GM18526 (cell line): ENCODE results near the gene KCNG4.

ENCODE experiments used
- POLR2A ChIP-seq: IDR thresholded peaks from 3 replicates; pipeline ENCODE4 v1.6.1; 2011; ENCODE audit not compliant: insufficient read length; ENCODE audit errors: extremely low read depth

KCNG4 gene

DNA sequence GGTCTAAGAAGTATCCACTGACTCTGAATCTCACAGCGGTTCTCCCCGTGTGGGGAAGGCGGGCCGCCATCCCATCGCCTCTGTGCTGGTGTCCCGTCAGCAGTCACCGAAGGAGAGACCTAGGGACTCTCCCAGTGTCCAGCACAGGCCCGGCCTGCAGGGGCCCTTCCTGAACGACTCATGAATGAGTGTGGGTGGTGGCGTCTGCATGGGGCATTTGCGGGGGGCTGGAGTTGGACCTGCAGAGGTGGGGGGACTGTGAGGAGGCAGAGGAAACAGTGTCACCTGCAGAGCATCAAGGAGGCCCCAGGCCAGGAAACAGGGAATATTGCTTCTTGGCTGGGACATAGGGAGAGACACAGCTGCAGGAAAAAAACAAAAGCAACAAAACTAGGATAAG lies 10.3 kb downstream of the KCNG4 start:
- no peak for TF ChIP-seq POLR2A

GRCh38 chr16:84228256-84228838 lies 11.5 kb downstream of the KCNG4 start:
- no peak for TF ChIP-seq POLR2A

GRCh38 chr16:84227548-84227947 lies 12.3 kb downstream of the KCNG4 start:
- TF ChIP-seq POLR2A = no peak

DNA sequence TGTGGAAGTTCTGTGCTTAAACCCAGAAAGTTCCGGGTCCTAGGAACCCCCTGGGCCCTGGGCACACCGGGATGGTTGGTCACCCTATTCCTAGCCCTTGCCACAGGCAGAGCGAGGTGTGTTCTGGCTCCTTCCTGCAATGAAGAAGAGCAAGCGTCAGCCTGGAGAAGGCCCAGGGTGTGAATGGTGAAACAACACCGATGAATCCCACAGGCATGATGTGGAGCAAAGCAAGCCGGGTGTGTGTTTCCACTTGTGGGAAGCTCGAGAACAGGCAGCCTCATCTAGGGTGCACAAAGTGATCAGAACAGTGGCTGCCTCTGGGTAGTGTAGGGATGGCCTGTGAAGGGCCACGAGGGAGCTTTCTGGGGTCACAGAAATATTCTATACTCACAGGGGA lies 13.8 kb downstream of the KCNG4 start:
- no peak for TF ChIP-seq POLR2A

DNA sequence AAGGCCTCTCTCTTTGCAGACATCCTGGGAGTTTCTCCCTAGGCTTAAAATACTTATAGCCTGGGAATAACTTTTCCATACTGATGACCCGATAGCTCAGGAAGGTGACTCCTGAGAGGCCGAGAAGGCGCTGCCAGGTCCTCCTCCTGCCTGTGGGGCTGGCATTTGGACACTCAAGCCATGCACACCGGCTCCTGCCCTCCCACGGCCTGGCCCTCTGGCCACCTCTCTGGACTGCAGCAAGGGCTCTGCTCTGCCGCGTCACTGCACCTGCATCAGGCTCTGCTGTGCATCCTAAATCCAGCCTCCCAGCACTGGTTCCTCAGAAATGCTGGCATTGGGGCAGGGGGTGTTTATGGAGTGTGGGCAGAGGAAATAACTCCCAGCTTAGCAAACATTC lies 14.2 kb downstream of the KCNG4 start:
- no peak for TF ChIP-seq POLR2A

GRCh38 chr16:84225126-84225525 lies 14.7 kb downstream of the KCNG4 start:
- no peak for TF ChIP-seq POLR2A

GRCh38 chr16:84224554-84224953 lies 15.3 kb downstream of the KCNG4 start:
- TF ChIP-seq POLR2A = no peak

DNA sequence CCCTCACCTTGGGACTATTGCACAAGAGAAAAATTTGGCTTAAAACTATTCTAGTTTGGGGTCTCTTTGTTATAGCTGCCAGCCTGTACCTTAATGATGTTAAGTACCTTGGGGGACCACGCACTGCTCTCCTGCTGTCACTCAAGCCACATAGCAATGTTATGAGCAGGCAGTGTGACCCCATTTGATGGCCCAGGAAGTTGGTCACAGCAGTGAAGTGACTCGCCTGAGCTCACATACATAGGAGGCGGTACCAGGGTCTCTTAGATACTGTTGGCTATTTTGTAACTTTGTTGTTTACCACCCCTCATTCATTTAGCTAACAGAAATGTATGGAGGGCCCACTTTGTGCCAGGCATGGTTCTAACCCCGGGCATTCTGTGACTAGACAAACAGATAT lies 16.4 kb downstream of the KCNG4 start:
- TF ChIP-seq POLR2A = no peak

DNA sequence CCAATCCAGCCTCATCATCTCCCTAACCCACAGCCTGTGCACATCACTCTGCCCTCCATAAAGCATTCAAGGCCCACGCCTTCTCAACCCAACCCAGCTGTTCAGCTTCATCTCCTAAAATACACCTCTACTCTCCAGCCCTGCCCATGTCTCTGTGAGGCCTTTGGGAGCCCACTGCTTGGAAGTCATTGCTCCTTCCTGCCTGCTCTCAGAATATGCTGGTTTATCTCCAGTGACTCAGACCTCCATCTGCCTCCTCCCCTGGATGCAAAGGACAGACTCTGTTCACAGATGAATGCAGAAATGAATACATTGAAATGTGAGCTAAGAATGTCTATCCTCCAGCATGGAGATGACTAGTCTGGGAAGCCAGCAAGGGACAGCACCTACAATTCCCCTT lies 19.0 kb downstream of the KCNG4 start:
- no peak for TF ChIP-seq POLR2A

- no peak for TF ChIP-seq POLR2A
These were observed 20.9 kb downstream of the KCNG4 start for GRCh38 chr16:84218956-84219355.

GRCh38 chr16:84218176-84218823 lies 21.5 kb downstream of the KCNG4 start:
- no peak for TF ChIP-seq POLR2A

DNA sequence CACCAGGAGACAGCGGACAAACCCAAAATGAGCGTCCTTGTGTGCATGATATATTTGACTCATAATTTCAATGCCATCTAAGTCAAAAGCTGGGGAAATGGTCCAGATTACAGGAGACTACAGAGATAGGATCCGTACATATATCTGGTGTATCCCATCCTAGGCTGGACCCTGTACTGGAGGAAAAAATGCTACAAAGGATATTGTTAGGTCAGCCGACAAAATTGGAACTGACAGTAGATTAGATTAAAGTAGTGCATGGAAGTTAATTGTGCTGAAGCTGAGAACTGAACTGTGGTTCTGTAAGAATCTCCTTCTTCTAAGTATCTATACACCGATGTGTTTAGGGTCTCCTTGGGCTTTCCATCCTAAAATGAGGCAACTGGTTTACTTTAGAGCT lies 24.3 kb downstream of the KCNG4 start:
- no peak for TF ChIP-seq POLR2A

- TF ChIP-seq POLR2A = no peak
These were observed 25.3 kb downstream of the KCNG4 start for GRCh38 chr16:84214451-84215066.

GRCh38 chr16:84212631-84213030 lies 27.2 kb downstream of the KCNG4 start:
- no peak for TF ChIP-seq POLR2A

DNA sequence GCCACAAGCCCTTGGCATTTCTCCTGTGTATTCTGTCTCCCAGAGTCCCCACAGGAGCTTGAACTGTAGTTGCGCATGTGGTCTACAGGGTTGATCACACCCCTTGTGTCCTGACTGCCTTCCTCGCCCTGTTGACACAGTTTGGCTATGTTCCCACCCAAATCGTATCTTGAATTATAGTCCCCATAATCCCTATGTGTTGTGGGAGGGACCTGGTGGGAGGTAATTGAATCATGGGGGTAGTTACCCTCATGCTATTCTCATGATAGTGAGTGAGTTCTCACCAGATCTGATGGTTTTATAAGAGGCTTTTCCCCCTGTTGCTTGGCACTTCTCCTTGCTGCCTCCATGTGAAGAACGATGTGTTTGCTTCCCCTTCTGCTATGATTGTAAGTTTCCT lies 27.7 kb downstream of the KCNG4 start:
- no peak for TF ChIP-seq POLR2A

GRCh38 chr16:84209989-84210388 lies 29.8 kb downstream of the KCNG4 start:
- no peak for TF ChIP-seq POLR2A

GRCh38 chr16:84207879-84208278 lies 31.9 kb downstream of the KCNG4 start:
- no peak for TF ChIP-seq POLR2A

DNA sequence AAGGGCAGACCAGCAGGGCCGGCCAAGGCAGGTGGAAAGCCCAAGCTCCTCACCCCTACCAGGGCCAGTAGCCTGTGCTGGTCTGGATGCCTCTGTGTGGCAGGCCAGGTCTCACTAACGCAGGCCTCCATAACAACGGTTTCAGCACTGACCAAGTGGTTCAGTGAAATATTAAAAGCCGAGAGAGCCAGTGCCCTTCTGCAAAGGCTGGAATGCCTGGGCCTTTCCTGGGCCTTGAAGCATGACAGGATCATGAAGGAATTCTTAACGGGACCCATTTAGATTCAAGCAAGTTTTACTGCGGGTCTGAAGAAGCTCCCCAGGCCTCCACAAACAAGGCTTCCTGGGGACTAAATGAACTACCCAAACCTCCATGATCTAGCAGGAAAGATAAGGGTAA lies 32.6 kb downstream of the KCNG4 start:
- TF ChIP-seq POLR2A = no peak
